ENCODE results near the gene NECAB2. TPM values are rescaled to one million over a fixed set of nuclear protein-coding genes. Genes with fewer than 3 reads are reported as not detected.

The NECAB2 gene
- total and polyA plus RNA-seq, 2 donors (not counting 1 experiment from before 2014, with no cell fraction given), result 0.03 to 0.17 TPM

GRCh38 chr16:84036982-84037425 lies 69.0 kb downstream of the NECAB2 start:
- Histone ChIP-seq H3K27ac (ENCODE audit: insufficient read depth, low read length) (no peak overlapping the region), H3K9ac (ENCODE audit: insufficient read depth, low read length) (no peak overlapping the region), H3K4me1 (ENCODE audit: control insufficient read depth, extremely low read depth, insufficient read depth, low read length) (no peaks in the 10 kb centered on the region), H3K79me2 (ENCODE audit: control insufficient read depth, insufficient read depth, low read length) (no peaks in the 10 kb centered on the region), H4K20me1 (ENCODE audit: control insufficient read depth, extremely low read depth, insufficient read depth, low read length) (no peaks in the 10 kb centered on the region), H3K4me3 (replicated peaks in 1 of 4; ENCODE audit: control extremely low read depth in 1 of 4, insufficient read depth in 1 of 4, low read depth in 3 of 4, low read length in 4 of 4) (no peak overlapping the region), H3K9me3 (ENCODE audit: control insufficient read depth, insufficient read depth, low read depth, low read length) (no peaks in the 10 kb centered on the region), H3K27me3 (ENCODE audit: control insufficient read depth, insufficient read depth, low read length) (peaks cover 22% of the 10 kb centered on the region), H3K4me2 (ENCODE audit: extremely low read depth, insufficient read depth, low read length) (no peak overlapping the region), H2AFZ (ENCODE audit: low read length) (no peak overlapping the region), H3K36me3 (ENCODE audit: control insufficient read depth, insufficient read depth, low read length) (no peaks in the 10 kb centered on the region)
- TF ChIP-seq EZH2 (IDR thresholded peaks at IDR 0.05; ENCODE audit: low read length, missing control alignments) (no peak), CTCF (conservative IDR thresholded peaks at IDR 0.05 in 1 of 2, IDR thresholded peaks at IDR 0.05 in 1 of 2; ENCODE audit: low read depth in 1 of 2, low read length in 2 of 2) (no peak)
- DNase-seq (ENCODE audit: low read depth in 2 of 2), result no peak

- no peaks in the 10 kb centered on the region for H3K9me3 ChIP-seq (ENCODE audit: control insufficient read depth, insufficient read depth, low read depth, low read length)
- H3K4me3 ChIP-seq (replicated peaks in 1 of 4; ENCODE audit: control extremely low read depth in 1 of 4, insufficient read depth in 1 of 4, low read depth in 3 of 4, low read length in 4 of 4), result no peak overlapping the region
- H3K4me2 ChIP-seq (ENCODE audit: extremely low read depth, insufficient read depth, low read length), result no peak overlapping the region
- no peaks in the 10 kb centered on the region for H3K79me2 ChIP-seq (ENCODE audit: control insufficient read depth, insufficient read depth, low read length)
- no peaks in the 10 kb centered on the region for H3K4me1 ChIP-seq (ENCODE audit: control insufficient read depth, extremely low read depth, insufficient read depth, low read length)
- TF ChIP-seq CTCF (conservative IDR thresholded peaks at IDR 0.05 in 1 of 2, IDR thresholded peaks at IDR 0.05 in 1 of 2; ENCODE audit: low read depth in 1 of 2, low read length in 2 of 2), result no peak
- H3K9ac ChIP-seq (ENCODE audit: insufficient read depth, low read length), result no peak overlapping the region
- H3K36me3 ChIP-seq (ENCODE audit: control insufficient read depth, insufficient read depth, low read length), result no peaks in the 10 kb centered on the region
- H2AFZ ChIP-seq (ENCODE audit: low read length), result no peak overlapping the region
- H3K27me3 ChIP-seq (ENCODE audit: control insufficient read depth, insufficient read depth, low read length), result peaks cover 24% of the 10 kb centered on the region
- no peaks in the 10 kb centered on the region for H4K20me1 ChIP-seq (ENCODE audit: control insufficient read depth, extremely low read depth, insufficient read depth, low read length)
- no peak for DNase-seq (ENCODE audit: low read depth in 2 of 2)
- H3K27ac ChIP-seq (ENCODE audit: insufficient read depth, low read length), result no peak overlapping the region
Observed at GRCh38 chr16:84038469-84038868, 70.4 kb downstream of the NECAB2 start.

GRCh38 chr16:84039696-84040095 lies 71.7 kb downstream of the NECAB2 start:
- Histone ChIP-seq H3K36me3 (ENCODE audit: control insufficient read depth, insufficient read depth, low read length) (no peaks in the 10 kb centered on the region), H3K27ac (ENCODE audit: insufficient read depth, low read length) (no peak overlapping the region), H3K4me2 (ENCODE audit: extremely low read depth, insufficient read depth, low read length) (no peak overlapping the region), H3K4me3 (replicated peaks in 1 of 4; ENCODE audit: control extremely low read depth in 1 of 4, insufficient read depth in 1 of 4, low read depth in 3 of 4, low read length in 4 of 4) (no peak overlapping the region), H2AFZ (ENCODE audit: low read length) (no peak overlapping the region), H3K79me2 (ENCODE audit: control insufficient read depth, insufficient read depth, low read length) (no peaks in the 10 kb centered on the region), H4K20me1 (ENCODE audit: control insufficient read depth, extremely low read depth, insufficient read depth, low read length) (no peaks in the 10 kb centered on the region), H3K9me3 (ENCODE audit: control insufficient read depth, insufficient read depth, low read depth, low read length) (no peaks in the 10 kb centered on the region), H3K27me3 (ENCODE audit: control insufficient read depth, insufficient read depth, low read length) (peaks cover 28% of the 10 kb centered on the region), H3K4me1 (ENCODE audit: control insufficient read depth, extremely low read depth, insufficient read depth, low read length) (no peaks in the 10 kb centered on the region), H3K9ac (ENCODE audit: insufficient read depth, low read length) (no peak overlapping the region)
- no peak for DNase-seq (ENCODE audit: low read depth in 2 of 2)
- TF ChIP-seq EZH2 (IDR thresholded peaks at IDR 0.05; ENCODE audit: low read length, missing control alignments), result no peak
- no peak for TF ChIP-seq CTCF (conservative IDR thresholded peaks at IDR 0.05 in 1 of 2, IDR thresholded peaks at IDR 0.05 in 1 of 2; ENCODE audit: low read depth in 1 of 2, low read length in 2 of 2)

All from fibroblast of lung (primary cell).